Endometrium (tissue), 2 donors: Measurements from ENCODE around the gene IL2RG.

Experiments
- FAIRE-seq: peaks from 2 replicates; lab custom pipeline; 2012; peaks lifted over from hg19 to GRCh38; lab: Jason Lieb, UNC
- donor health status: control.
- donor health status: control.

IL2RG gene

DNA sequence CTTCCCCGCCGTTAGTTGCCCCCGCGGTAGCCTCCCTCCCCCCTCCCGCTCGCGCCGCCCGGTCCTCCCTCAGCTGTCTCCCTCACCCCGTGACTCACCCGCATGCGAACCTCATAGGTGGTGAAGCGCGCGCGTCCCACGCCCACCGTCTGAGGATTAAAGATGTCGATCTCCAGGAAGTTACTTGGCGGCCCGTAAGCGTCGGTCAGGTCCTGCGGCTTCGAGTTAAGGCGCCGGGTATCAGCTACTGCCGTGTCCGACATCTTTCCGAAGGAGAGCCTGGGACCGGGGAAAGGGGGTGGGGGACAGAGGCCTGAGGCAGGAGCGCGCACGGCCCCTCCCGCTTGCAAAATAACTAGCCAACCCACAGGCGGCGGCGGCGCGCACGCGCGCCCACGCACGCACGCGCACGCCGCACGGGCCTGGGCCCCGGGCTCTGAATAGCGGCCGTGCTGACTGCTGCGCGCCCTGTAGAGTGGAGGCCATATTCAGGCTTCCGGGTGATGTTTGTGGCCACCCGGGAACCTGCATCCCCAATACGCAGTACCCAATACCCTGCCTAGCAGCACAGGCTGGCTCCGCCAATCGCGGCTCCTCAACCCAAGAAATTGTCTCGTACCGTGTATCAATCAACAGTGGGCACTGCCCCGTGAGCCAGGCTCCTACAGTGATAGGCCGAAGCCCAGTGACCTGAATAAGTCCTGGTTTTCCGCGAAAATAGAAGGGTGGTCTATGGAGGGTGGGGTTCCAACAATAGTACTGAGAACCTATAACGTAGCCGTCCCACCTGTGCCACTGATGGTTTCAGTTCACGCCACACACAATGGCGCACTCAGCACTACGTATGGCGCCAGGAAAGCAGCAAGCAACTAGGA, 43.1 kb downstream of the IL2RG start, which contains the start of gene SNX12:
TSS of gene SNX12 (minus strand) at position 291 of the 875 bp plus-strand sequence. CDS start at position 263, 28 bp downstream.
- FAIRE-seq: no peak

DNA sequence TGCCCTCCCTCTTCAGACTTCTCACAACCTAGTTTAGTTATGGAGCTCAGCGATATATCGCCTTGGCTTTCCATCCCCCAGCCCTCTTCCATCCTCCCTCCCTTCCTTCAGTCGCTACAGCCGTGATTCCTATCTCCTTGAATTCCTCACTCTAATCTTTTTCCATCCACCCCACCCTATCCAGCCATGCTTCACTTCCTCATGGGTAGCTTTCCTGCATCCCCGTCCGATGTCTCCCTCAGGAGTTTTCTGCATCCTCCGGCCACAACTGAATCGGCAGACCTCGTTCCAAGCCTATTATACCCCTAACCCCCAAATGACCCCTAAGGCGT, 43.7 kb downstream of the IL2RG start:
- no peak for FAIRE-seq

DNA sequence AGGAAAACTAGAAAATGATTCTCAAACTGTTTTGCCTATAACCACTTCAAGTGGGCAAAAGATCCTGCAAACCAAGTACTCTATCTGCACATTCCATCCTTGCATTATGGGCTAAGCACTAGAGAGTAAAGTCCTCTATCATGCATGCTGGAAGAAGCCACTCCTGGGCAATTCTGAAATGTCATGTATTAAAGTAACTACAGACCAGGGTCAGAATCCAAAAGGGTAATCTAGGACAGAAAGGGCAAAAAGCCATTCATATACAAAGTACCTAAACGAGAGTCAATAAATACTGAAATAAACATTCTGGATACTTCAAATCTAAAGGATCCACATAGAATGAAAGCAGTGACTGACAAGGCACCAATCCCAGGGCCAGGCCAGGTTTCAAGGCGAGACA, 44.3 kb downstream of the IL2RG start:
- no peak for FAIRE-seq

DNA sequence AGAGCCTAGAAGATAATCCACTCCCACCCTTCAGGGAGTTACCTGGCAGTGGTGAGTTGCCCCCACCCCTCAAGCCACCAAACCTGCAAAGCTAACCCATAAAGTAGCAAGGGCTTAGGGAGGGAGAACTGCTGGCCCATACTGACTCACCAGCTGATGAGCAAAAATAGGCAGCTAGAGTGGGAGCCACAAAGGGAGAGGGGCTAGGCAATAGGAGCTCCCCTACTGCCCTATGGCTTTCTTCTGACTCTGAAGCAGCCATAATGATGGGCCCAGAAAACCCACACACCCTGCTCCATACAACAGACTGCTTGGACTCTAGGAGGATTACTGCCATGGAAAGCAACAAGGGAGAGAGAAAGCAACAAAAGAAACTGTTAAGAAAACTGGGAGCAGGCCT, 51.2 kb downstream of the IL2RG start:
- FAIRE-seq: no peak

DNA sequence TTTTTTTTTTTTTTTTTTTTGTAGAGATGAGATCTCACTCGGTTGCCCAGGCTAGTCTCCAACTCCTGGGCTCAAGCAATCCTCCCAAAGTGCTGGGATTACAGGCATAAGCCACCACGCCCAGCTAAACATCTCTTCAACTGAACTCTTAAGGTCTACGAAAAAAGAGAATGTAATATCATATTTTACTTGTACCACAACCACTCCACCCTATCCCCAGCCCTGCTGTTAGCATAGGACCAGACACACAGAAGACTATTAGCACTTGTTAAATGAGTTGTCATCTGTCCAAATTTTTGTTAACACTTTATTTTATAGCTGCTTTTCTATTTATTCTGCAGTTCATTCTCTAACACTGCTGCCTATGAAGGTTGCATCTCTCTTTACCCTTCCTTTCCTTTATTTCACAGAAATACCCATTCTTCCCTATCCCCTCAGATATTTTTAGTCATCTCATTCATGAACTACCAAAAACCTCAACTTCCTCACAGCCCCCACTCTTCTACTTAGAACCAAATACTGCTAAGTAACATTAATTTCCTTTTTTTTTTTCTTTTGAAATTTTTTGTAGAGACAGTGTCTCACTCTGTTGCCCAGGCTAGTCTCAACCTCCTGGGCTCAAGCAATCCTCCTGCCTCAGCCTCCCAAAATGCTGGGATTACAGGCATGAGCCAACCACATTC, 53.4 kb downstream of the IL2RG start:
- FAIRE-seq: no peak
